ENCODE measurements around the gene IFRD1. TPM values are rescaled to one million over a fixed set of nuclear protein-coding genes. Genes with fewer than 3 reads are reported as not detected.
"Not testable (repeated sequence)": the region's sequence is repeated elsewhere in the genome, so short reads cannot be mapped to it uniquely, and the experiment has no call there.

Gene IFRD1
- total RNA-seq, 5 donors from 2014 or later (not counting 1 experiment from before 2014, with no cell fraction given) = 45.0 to 268 (median 52.1) TPM

- no CpG with 5 or more reads among the region's 5 CpGs for WGBS (ENCODE audit: insufficient coverage)
- no peaks in the 10 kb centered on the region for H3K4me1 ChIP-seq (ENCODE audit: control insufficient read depth in 1 of 2, extremely low read depth in 1 of 2, insufficient read depth in 2 of 2, low read length in 2 of 2)
- no peak for DNase-seq
- no peaks in the 10 kb centered on the region for H3K36me3 ChIP-seq (ENCODE audit: control insufficient read depth in 2 of 2, extremely low read depth in 1 of 2, insufficient read depth in 1 of 2, low read length in 1 of 2)
- H3K4me3 ChIP-seq (ENCODE audit: control insufficient read depth in 1 of 2, extremely low read depth in 1 of 2, low read length in 1 of 2) = no peak overlapping the region
- Mint-ChIP-seq H3K4me3 (no peak overlapping the region), H3K4me1 (no peaks in the 10 kb centered on the region), H3K27ac (no peak overlapping the region), H3K27me3 (peaks cover 15 to 16% of the 10 kb centered on the region in 2 donors), H3K9me3 (no peaks in the 10 kb centered on the region), H3K36me3 (no peaks in the 10 kb centered on the region)
- no peak for ATAC-seq (replicated peaks in 1 of 4)
- no peaks in the 10 kb centered on the region for H3K27me3 ChIP-seq (replicated peaks in 1 of 2; ENCODE audit: control insufficient read depth in 2 of 2, extremely low read depth in 1 of 2, insufficient read depth in 2 of 2, low read length in 1 of 2)
- ChIA-PET POLR2A (no interaction called here), CTCF (no interaction called here)
- H3K27ac ChIP-seq (ENCODE audit: low read length) = no peak overlapping the region
- H3K9me3 ChIP-seq = no peaks in the 10 kb centered on the region
These were observed 62.4 kb downstream of the IFRD1 start for GRCh38 chr7:112512451-112513210.

- WGBS (ENCODE audit: insufficient coverage) = 100% methylated on average over 2 of the region's 5 CpGs
- Histone ChIP-seq H3K9me3 (no peaks in the 10 kb centered on the region), H3K27me3 (replicated peaks in 1 of 2; ENCODE audit: control insufficient read depth in 2 of 2, extremely low read depth in 1 of 2, insufficient read depth in 2 of 2, low read length in 1 of 2) (peaks cover 0 to 7% of the 10 kb centered on the region in 2 experiments), H3K27ac (ENCODE audit: low read length) (no peak overlapping the region), H3K36me3 (ENCODE audit: control insufficient read depth in 2 of 2, extremely low read depth in 1 of 2, insufficient read depth in 1 of 2, low read length in 1 of 2) (no peaks in the 10 kb centered on the region), H3K4me3 (ENCODE audit: control insufficient read depth in 1 of 2, extremely low read depth in 1 of 2, low read length in 1 of 2) (no peak overlapping the region), H3K4me1 (ENCODE audit: control insufficient read depth in 1 of 2, extremely low read depth in 1 of 2, insufficient read depth in 2 of 2, low read length in 2 of 2) (no peaks in the 10 kb centered on the region)
- H3K27me3 Mint-ChIP-seq = peaks cover 17 to 19% of the 10 kb centered on the region in 2 donors
- DNase-seq (no peak), ATAC-seq (replicated peaks in 1 of 4) (no peak)
- no peak overlapping the region for H3K27ac Mint-ChIP-seq
- H3K4me1 Mint-ChIP-seq = no peaks in the 10 kb centered on the region
- ChIA-PET POLR2A (no interaction called here), CTCF (no interaction called here)
- H3K9me3 Mint-ChIP-seq = no peaks in the 10 kb centered on the region
- no peaks in the 10 kb centered on the region for H3K36me3 Mint-ChIP-seq
- no peak overlapping the region for H3K4me3 Mint-ChIP-seq
These were observed 65.7 kb downstream of the IFRD1 start for GRCh38 chr7:112515989-112516388.

- H3K4me3 Mint-ChIP-seq; H3K27ac Mint-ChIP-seq; ATAC-seq (replicated peaks in 1 of 4); H3K36me3 ChIP-seq (ENCODE audit: control insufficient read depth in 2 of 2, extremely low read depth in 1 of 2, insufficient read depth in 1 of 2, low read length in 1 of 2); H3K4me1 ChIP-seq (ENCODE audit: control insufficient read depth in 1 of 2, extremely low read depth in 1 of 2, insufficient read depth in 2 of 2, low read length in 2 of 2); DNase-seq; H3K4me1 Mint-ChIP-seq; H3K9me3 ChIP-seq; H3K27me3 ChIP-seq (replicated peaks in 1 of 2; ENCODE audit: control insufficient read depth in 2 of 2, extremely low read depth in 1 of 2, insufficient read depth in 2 of 2, low read length in 1 of 2); H3K9me3 Mint-ChIP-seq; CTCF ChIA-PET; H3K4me3 ChIP-seq (ENCODE audit: control insufficient read depth in 1 of 2, extremely low read depth in 1 of 2, low read length in 1 of 2); H3K27ac ChIP-seq (ENCODE audit: low read length); H3K36me3 Mint-ChIP-seq; POLR2A ChIA-PET: not testable (repeated sequence)
- WGBS (ENCODE audit: insufficient coverage) = 76% methylated on average over 3 of the region's 5 CpGs
- H3K27me3 Mint-ChIP-seq = peaks cover 17 to 19% of the 10 kb centered on the region in 2 donors
These were observed 66.2 kb downstream of the IFRD1 start for GRCh38 chr7:112516418-112516817.

- ChIA-PET POLR2A (no interaction called here), CTCF (no interaction called here)
- Histone ChIP-seq H3K27ac (ENCODE audit: low read length) (no peak overlapping the region), H3K27me3 (replicated peaks in 1 of 2; ENCODE audit: control insufficient read depth in 2 of 2, extremely low read depth in 1 of 2, insufficient read depth in 2 of 2, low read length in 1 of 2) (peaks cover 0 to 7% of the 10 kb centered on the region in 2 experiments), H3K4me1 (ENCODE audit: control insufficient read depth in 1 of 2, extremely low read depth in 1 of 2, insufficient read depth in 2 of 2, low read length in 2 of 2) (no peaks in the 10 kb centered on the region), H3K9me3 (no peaks in the 10 kb centered on the region), H3K4me3 (ENCODE audit: control insufficient read depth in 1 of 2, extremely low read depth in 1 of 2, low read length in 1 of 2) (no peak overlapping the region), H3K36me3 (ENCODE audit: control insufficient read depth in 2 of 2, extremely low read depth in 1 of 2, insufficient read depth in 1 of 2, low read length in 1 of 2) (no peaks in the 10 kb centered on the region)
- no peaks in the 10 kb centered on the region for H3K36me3 Mint-ChIP-seq
- no peak overlapping the region for H3K27ac Mint-ChIP-seq
- DNase-seq = no peak
- H3K4me1 Mint-ChIP-seq = no peaks in the 10 kb centered on the region
- ATAC-seq (replicated peaks in 1 of 4) = no peak
- WGBS (ENCODE audit: insufficient coverage) = 81% methylated on average over 2 of the region's 3 CpGs
- H3K9me3 Mint-ChIP-seq = no peaks in the 10 kb centered on the region
- H3K4me3 Mint-ChIP-seq = no peak overlapping the region
- peaks cover 17 to 22% of the 10 kb centered on the region in 2 donors for H3K27me3 Mint-ChIP-seq
These were observed 67.2 kb downstream of the IFRD1 start for GRCh38 chr7:112517487-112517886.

GRCh38 chr7:112520787-112521186 lies 70.5 kb downstream of the IFRD1 start:
- H3K36me3 Mint-ChIP-seq = no peaks in the 10 kb centered on the region
- DNase-seq = no peak
- Histone ChIP-seq H3K9me3 (no peaks in the 10 kb centered on the region), H3K4me1 (ENCODE audit: control insufficient read depth in 1 of 2, extremely low read depth in 1 of 2, insufficient read depth in 2 of 2, low read length in 2 of 2) (no peaks in the 10 kb centered on the region), H3K4me3 (ENCODE audit: control insufficient read depth in 1 of 2, extremely low read depth in 1 of 2, low read length in 1 of 2) (no peak overlapping the region), H3K36me3 (ENCODE audit: control insufficient read depth in 2 of 2, extremely low read depth in 1 of 2, insufficient read depth in 1 of 2, low read length in 1 of 2) (no peaks in the 10 kb centered on the region), H3K27ac (ENCODE audit: low read length) (no peak overlapping the region), H3K27me3 (replicated peaks in 1 of 2; ENCODE audit: control insufficient read depth in 2 of 2, extremely low read depth in 1 of 2, insufficient read depth in 2 of 2, low read length in 1 of 2) (peaks cover 0 to 10% of the 10 kb centered on the region in 2 experiments)
- no peak for ATAC-seq (replicated peaks in 1 of 4)
- no peaks in the 10 kb centered on the region for H3K9me3 Mint-ChIP-seq
- H3K4me1 Mint-ChIP-seq = no peaks in the 10 kb centered on the region
- ChIA-PET CTCF (no interaction called here), POLR2A (no interaction called here)
- 64% methylated on average over 1 of the region's 6 CpGs for WGBS (ENCODE audit: insufficient coverage)
- no peak overlapping the region for H3K27ac Mint-ChIP-seq
- peaks cover 12 to 21% of the 10 kb centered on the region in 2 donors for H3K27me3 Mint-ChIP-seq
- H3K4me3 Mint-ChIP-seq = no peak overlapping the region

GRCh38 chr7:112521942-112522341 lies 71.7 kb downstream of the IFRD1 start:
- Histone ChIP-seq H3K9me3 (no peaks in the 10 kb centered on the region), H3K4me3 (ENCODE audit: control insufficient read depth in 1 of 2, extremely low read depth in 1 of 2, low read length in 1 of 2) (no peak overlapping the region), H3K27ac (ENCODE audit: low read length) (no peak overlapping the region), H3K36me3 (ENCODE audit: control insufficient read depth in 2 of 2, extremely low read depth in 1 of 2, insufficient read depth in 1 of 2, low read length in 1 of 2) (no peaks in the 10 kb centered on the region), H3K27me3 (replicated peaks in 1 of 2; ENCODE audit: control insufficient read depth in 2 of 2, extremely low read depth in 1 of 2, insufficient read depth in 2 of 2, low read length in 1 of 2) (peaks cover 0 to 10% of the 10 kb centered on the region in 2 experiments), H3K4me1 (ENCODE audit: control insufficient read depth in 1 of 2, extremely low read depth in 1 of 2, insufficient read depth in 2 of 2, low read length in 2 of 2) (no peaks in the 10 kb centered on the region)
- Mint-ChIP-seq H3K9me3 (no peaks in the 10 kb centered on the region), H3K27ac (no peak overlapping the region), H3K36me3 (no peaks in the 10 kb centered on the region), H3K27me3 (peaks cover 9 to 21% of the 10 kb centered on the region in 2 donors), H3K4me3 (no peak overlapping the region), H3K4me1 (no peaks in the 10 kb centered on the region)
- ATAC-seq (replicated peaks in 1 of 4) (no peak), DNase-seq (no peak)
- ChIA-PET POLR2A (no interaction called here), CTCF (no interaction called here)
- no CpG with 5 or more reads among the region's 3 CpGs for WGBS (ENCODE audit: insufficient coverage)

Measured in T-cell (primary cell).